ENCODE results near the gene SDR9C7.
"Not testable (repeated sequence)": the region's sequence is repeated elsewhere in the genome, so short reads cannot be mapped to it uniquely, and the experiment has no call there.

Gene SDR9C7

GRCh38 chr12:56951582-56952339 is 17.6 kb upstream of the SDR9C7 start:
- no peak for DNase-seq

- no peak for DNase-seq
Observed at GRCh38 chr12:56948881-56949280, 14.7 kb upstream of the SDR9C7 start.

- DNase-seq: no peak
Observed at GRCh38 chr12:56948457-56948777, 14.2 kb upstream of the SDR9C7 start.

- no peak for DNase-seq
Observed at GRCh38 chr12:56947633-56948456, 13.6 kb upstream of the SDR9C7 start.

- no peak for DNase-seq
Observed at GRCh38 chr12:56943878-56944277, 9.7 kb upstream of the SDR9C7 start.

GRCh38 chr12:56943374-56943773 is 9.2 kb upstream of the SDR9C7 start:
- DNase-seq: not testable (repeated sequence)

GRCh38 chr12:56941299-56942017 is 7.2 kb upstream of the SDR9C7 start:
- DNase-seq: no peak

GRCh38 chr12:56940942-56941298 is 6.7 kb upstream of the SDR9C7 start:
- not testable (repeated sequence) for DNase-seq

GRCh38 chr12:56935752-56936151 is 1.5 kb upstream of the SDR9C7 start:
- no peak for DNase-seq

GRCh38 chr12:56935157-56935556 is 949 bp upstream of the SDR9C7 start:
- DNase-seq: no peak

- no peak for DNase-seq
Observed at GRCh38 chr12:56932867-56933266, 1.3 kb downstream of the SDR9C7 start.

- DNase-seq: no peak
Observed at GRCh38 chr12:56932146-56932545, 2.1 kb downstream of the SDR9C7 start.

GRCh38 chr12:56931474-56931978 is 2.7 kb downstream of the SDR9C7 start:
- no peak for DNase-seq

- no peak for DNase-seq
Observed at GRCh38 chr12:56930241-56930640, 4.0 kb downstream of the SDR9C7 start.

- DNase-seq: no peak
Observed at GRCh38 chr12:56929780-56930179, 4.4 kb downstream of the SDR9C7 start.

- no peak for DNase-seq
Observed at GRCh38 chr12:56928262-56928661, 5.9 kb downstream of the SDR9C7 start.

GRCh38 chr12:56927281-56927680 is 6.9 kb downstream of the SDR9C7 start:
- DNase-seq: no peak

GRCh38 chr12:56922031-56922430 is 12.2 kb downstream of the SDR9C7 start:
- no peak for DNase-seq

- DNase-seq: no peak
Observed at GRCh38 chr12:56921346-56921745, 12.9 kb downstream of the SDR9C7 start.

GRCh38 chr12:56918139-56918538 is 16.1 kb downstream of the SDR9C7 start:
- DNase-seq: not testable (repeated sequence)

GRCh38 chr12:56916996-56917333 is 17.2 kb downstream of the SDR9C7 start:
- no peak for DNase-seq

GRCh38 chr12:56916296-56916995 is 17.8 kb downstream of the SDR9C7 start:
- no peak for DNase-seq

- no peak for DNase-seq
Observed at GRCh38 chr12:56914724-56915123, 19.5 kb downstream of the SDR9C7 start.

Data from cortex of kidney (tissue), 1 donor.